GM21390 (cell line): Measurements from ENCODE around the gene KLK8.

Source experiments
- ATAC-seq: cut with Tn5 transposase; IDR thresholded peaks from one replicate; pipeline ENCODE4 v1.9.1; 2021; ENCODE audit not compliant: unreplicated experiment

KLK8 gene

GRCh38 chr19:50957587-50957986, 43.8 kb downstream of the KLK8 start:
- no peak for ATAC-seq

- no peak for ATAC-seq
Measured at GRCh38 chr19:50952910-50953309, 48.5 kb downstream of the KLK8 start, which contains the start of gene KLK5. TSS of gene KLK5 (minus strand) at chr19:50953038. CDS start at chr19:50952657, 381 bp downstream.

GRCh38 chr19:50949861-50950260, 51.5 kb downstream of the KLK8 start:
- ATAC-seq = no peak

GRCh38 chr19:50947123-50947522, 54.3 kb downstream of the KLK8 start:
- ATAC-seq = no peak
